Measurements from ENCODE around the gene APMAP. TPM values are rescaled to one million over a fixed set of nuclear protein-coding genes. Genes with fewer than 3 reads are reported as not detected.

The APMAP gene
- total and polyA plus RNA-seq, 10 of the 15 experiments (the other 5 are each of a cell fraction or from before 2014, with no cell fraction given), result 12.1 to 60.2 (median 32.7) TPM

- TF ChIP-seq RELB (IDR thresholded peaks at IDR 0.05; ENCODE audit: low read depth) (no peak), ESRRA (IDR thresholded peaks at IDR 0.05; ENCODE audit: low read length) (no peak), MYC (IDR thresholded peaks at IDR 0.05; ENCODE audit: insufficient read depth, insufficient read length, insufficient replicate concordance, low read length, severe bottlenecking) (no peak), ZNF207 (IDR thresholded peaks at IDR 0.05; ENCODE audit: borderline replicate concordance) (no peak), ZBED1 (IDR thresholded peaks at IDR 0.05; ENCODE audit: borderline replicate concordance) (no peak)
Observed at GRCh38 chr20:24936526-24937407, 55.8 kb downstream of the APMAP start (continued).

GRCh38 chr20:24935766-24936525 is 56.6 kb downstream of the APMAP start:
- Histone ChIP-seq H4K20me1 (ENCODE audit: control insufficient read depth, insufficient read depth) (no peaks in the 10 kb centered on the region), H3K36me3 (ENCODE audit: control insufficient read depth in 2 of 2, insufficient read depth in 2 of 2, low read length in 1 of 2) (no peaks in the 10 kb centered on the region), H3K9me3 (replicated peaks; ENCODE audit: control insufficient read depth, insufficient read depth, low read length) (no peaks in the 10 kb centered on the region; the same call in 1 of the 3 replicates), H3K4me3 (no peak overlapping the region), H3K27ac (ENCODE audit: control insufficient read depth, insufficient read depth) (no peak overlapping the region), H3K4me2 (ENCODE audit: control insufficient read depth, insufficient read depth) (no peak overlapping the region), H3K9ac (ENCODE audit: control insufficient read depth, insufficient read depth, low read length) (no peak overlapping the region), H3K27me3 (replicated peaks in 1 of 2; ENCODE audit: control insufficient read depth in 2 of 2, insufficient read depth in 2 of 2, low read length in 1 of 2) (no peaks in the 10 kb centered on the region), H2AFZ (ENCODE audit: control insufficient read depth, low read depth, low read length) (no peak overlapping the region), H3K79me2 (ENCODE audit: control insufficient read depth, insufficient read depth, low read length) (no peaks in the 10 kb centered on the region), H3K4me1 (ENCODE audit: control insufficient read depth, insufficient read depth, low read length) (no peaks in the 10 kb centered on the region)
- SMC1A ChIA-PET (ENCODE audit: uncharacterized antibody, unreplicated experiment), result no interaction called here
- intact Hi-C loops (cut with micrococcal nuclease; ENCODE audit: unreplicated experiment), result no loop called here
- in situ Hi-C loops (cut with MboI), result no loop called here
- 8% methylated on average over 4 of the region's 4 CpGs for WGBS (ENCODE audit: insufficient coverage, insufficient replicate concordance, low lambda C conversion rate, missing lambda C conversion rate)
- RAD21 ChIA-PET (ENCODE audit: unreplicated experiment), result no interaction called here
- ATAC-seq (no peak), DNase-seq (ENCODE audit: low read depth, low spot score) (no peak), FAIRE-seq (no peak)
- BruUV-seq (replicated peaks), result no TSS peak
- POLR2A ChIA-PET, result no interaction called here
- CTCF ChIA-PET, result no interaction called here
- TF ChIP-seq ASH2L (IDR thresholded peaks at IDR 0.05; ENCODE audit: borderline replicate concordance, low read depth), result no peak
- TF ChIP-seq ESRRA (IDR thresholded peaks at IDR 0.05; ENCODE audit: low read length), result no peak
- TF ChIP-seq EGR1 (IDR thresholded peaks at IDR 0.05; ENCODE audit: borderline replicate concordance in 1 of 2, low read depth in 2 of 2, low read length in 2 of 2), result no peak
- TF ChIP-seq MTA3 (IDR thresholded peaks at IDR 0.05; ENCODE audit: borderline replicate concordance, low read length), result no peak
- TF ChIP-seq CUX1 (IDR thresholded peaks at IDR 0.05; ENCODE audit: insufficient replicate concordance, low read depth, low read length), result no peak
- TF ChIP-seq SUZ12 (IDR thresholded peaks at IDR 0.05; ENCODE audit: unreplicated experiment), result no peak
- TF ChIP-seq SREBF1 (IDR thresholded peaks at IDR 0.05; ENCODE audit: low read length), result no peak
- TF ChIP-seq NFXL1 (IDR thresholded peaks at IDR 0.05; ENCODE audit: borderline replicate concordance), result no peak
- TF ChIP-seq POLR2AphosphoS2 (IDR thresholded peaks at IDR 0.05; ENCODE audit: low read depth, low read length), result no peak
- no peak for TF ChIP-seq ZNF24 (IDR thresholded peaks at IDR 0.05)
